ENCODE measurements around the gene EBPL. TPM values are rescaled to one million over a fixed set of nuclear protein-coding genes. Genes with fewer than 3 reads are reported as not detected.
A peak's percentile ranks its signal among the peaks of the same experiment; 100 is the strongest.

The EBPL gene
- total and polyA plus RNA-seq, 12 donors: 45.2 to 302 (median 122) TPM

- H3K36me3 ChIP-seq (replicated peaks in 1 of 2): peaks cover 0 to 11% of the 10 kb centered on the region in 2 donors
- no peaks in the 10 kb centered on the region for H3K27me3 ChIP-seq
- intact Hi-C loops (cut with DNase I): loop anchor here in 1 of 2 donors (5.0 kb wide), 1 partner anchor 180 kb away; no protein-coding TSS in a partner anchor
- peaks cover 6 to 7% of the 10 kb centered on the region in 2 donors for H3K4me1 ChIP-seq (replicated peaks in 1 of 2)
- H3K27ac ChIP-seq: no peak overlapping the region
- WGBS, 4 donors: 54 to 64% (median 55%) methylated on average over 1 to 2 of the region's 2 CpGs
- no peak overlapping the region for H3K4me3 ChIP-seq
- no peaks in the 10 kb centered on the region for H3K9me3 ChIP-seq (replicated peaks in 1 of 3)
- DNase-seq: peak in 6 of 7 donors; percentile 32 to 70 (median 54)
- TF ChIP-seq, protein P1, sequence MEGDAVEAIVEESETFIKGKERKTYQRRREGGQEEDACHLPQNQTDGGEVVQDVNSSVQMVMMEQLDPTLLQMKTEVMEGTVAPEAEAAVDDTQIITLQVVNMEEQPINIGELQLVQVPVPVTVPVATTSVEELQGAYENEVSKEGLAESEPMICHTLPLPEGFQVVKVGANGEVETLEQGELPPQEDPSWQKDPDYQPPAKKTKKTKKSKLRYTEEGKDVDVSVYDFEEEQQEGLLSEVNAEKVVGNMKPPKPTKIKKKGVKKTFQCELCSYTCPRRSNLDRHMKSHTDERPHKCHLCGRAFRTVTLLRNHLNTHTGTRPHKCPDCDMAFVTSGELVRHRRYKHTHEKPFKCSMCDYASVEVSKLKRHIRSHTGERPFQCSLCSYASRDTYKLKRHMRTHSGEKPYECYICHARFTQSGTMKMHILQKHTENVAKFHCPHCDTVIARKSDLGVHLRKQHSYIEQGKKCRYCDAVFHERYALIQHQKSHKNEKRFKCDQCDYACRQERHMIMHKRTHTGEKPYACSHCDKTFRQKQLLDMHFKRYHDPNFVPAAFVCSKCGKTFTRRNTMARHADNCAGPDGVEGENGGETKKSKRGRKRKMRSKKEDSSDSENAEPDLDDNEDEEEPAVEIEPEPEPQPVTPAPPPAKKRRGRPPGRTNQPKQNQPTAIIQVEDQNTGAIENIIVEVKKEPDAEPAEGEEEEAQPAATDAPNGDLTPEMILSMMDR (IDR thresholded peaks at IDR 0.05): no peak
- no peak for TF ChIP-seq POLR2A (IDR thresholded peaks at IDR 0.05)
These were observed 23.5 kb downstream of the EBPL start for GRCh38 chr13:49667773-49668172.

DNA sequence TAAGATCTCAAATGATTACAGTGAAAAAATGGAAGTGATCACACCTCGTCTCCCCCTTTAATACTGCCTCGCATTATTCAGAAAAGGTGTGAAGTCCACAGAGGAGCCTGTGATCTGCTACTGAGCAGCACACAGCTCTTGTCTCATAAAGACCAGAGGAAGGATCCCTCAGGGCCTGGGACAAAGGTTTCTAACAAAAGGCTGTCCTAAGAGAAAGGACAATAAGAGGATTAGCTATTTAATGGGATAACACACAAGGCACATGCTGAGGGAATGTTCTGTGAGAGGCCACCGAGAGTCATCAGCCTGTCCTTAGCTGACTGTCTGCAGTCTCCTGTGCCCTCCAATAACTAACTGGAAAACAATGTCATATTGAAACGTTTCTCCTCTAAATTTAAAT, 26.7 kb downstream of the EBPL start:
- Histone ChIP-seq H3K36me3 (replicated peaks in 1 of 2) (peaks cover 0 to 16% of the 10 kb centered on the region in 2 donors), H3K27me3 (no peaks in the 10 kb centered on the region), H3K9me3 (replicated peaks in 1 of 3) (no peaks in the 10 kb centered on the region), H3K4me3 (no peak overlapping the region), H3K27ac (no peak overlapping the region), H3K4me1 (replicated peaks in 1 of 2) (peaks cover 0 to 2% of the 10 kb centered on the region in 2 donors)
- WGBS, 4 donors: 81 to 89% (median 87%) methylated on average over 4 of the region's 4 CpGs
- no peak for DNase-seq
- TF ChIP-seq, protein P1 (IDR thresholded peaks at IDR 0.05): no peak
- no peak for TF ChIP-seq POLR2A (IDR thresholded peaks at IDR 0.05)
- intact Hi-C loops (cut with DNase I): loop anchor here in 1 of 2 donors (5.0 kb wide), 1 partner anchor 183 kb away; no protein-coding TSS in a partner anchor

- H3K9me3 ChIP-seq (replicated peaks in 1 of 3): no peaks in the 10 kb centered on the region
- no peaks in the 10 kb centered on the region for H3K27me3 ChIP-seq
- H3K4me1 ChIP-seq (replicated peaks in 1 of 2): no peaks in the 10 kb centered on the region
- H3K4me3 ChIP-seq: no peak overlapping the region
- H3K27ac ChIP-seq: no peak overlapping the region
- no peak for DNase-seq
- TF ChIP-seq POLR2A (IDR thresholded peaks at IDR 0.05): no peak
- TF ChIP-seq, protein P1 (IDR thresholded peaks at IDR 0.05): no peak
- intact Hi-C loops (cut with DNase I): loop anchor here in 1 of 2 donors (5.0 kb wide), 1 partner anchor 180 kb away; no protein-coding TSS in a partner anchor
- peaks cover 0 to 5% of the 10 kb centered on the region in 2 donors for H3K36me3 ChIP-seq (replicated peaks in 1 of 2)
- WGBS, 4 donors: 86 to 96% (median 93%) methylated on average over 9 of the region's 9 CpGs
These were observed 34.0 kb downstream of the EBPL start for GRCh38 chr13:49657241-49657641.

- Histone ChIP-seq H3K27me3 (no peaks in the 10 kb centered on the region), H3K36me3 (replicated peaks in 1 of 2) (peaks cover 0 to 5% of the 10 kb centered on the region in 2 donors), H3K9me3 (replicated peaks in 1 of 3) (no peaks in the 10 kb centered on the region), H3K27ac (no peak overlapping the region), H3K4me3 (no peak overlapping the region), H3K4me1 (replicated peaks in 1 of 2) (no peaks in the 10 kb centered on the region)
- TF ChIP-seq, protein P1 (IDR thresholded peaks at IDR 0.05): no peak
- TF ChIP-seq POLR2A (IDR thresholded peaks at IDR 0.05): no peak
- intact Hi-C loops (cut with DNase I): loop anchor here in 1 of 2 donors (5.0 kb wide), 1 partner anchor 181 kb away; no protein-coding TSS in a partner anchor
- no peak for DNase-seq
- WGBS, 4 donors: 78 to 84% (median 80%) methylated on average over 3 of the region's 3 CpGs
These were observed 35.4 kb downstream of the EBPL start for GRCh38 chr13:49655906-49656305.
